Esophagus squamous epithelium (tissue), 5 donors: ENCODE measurements around the gene B3GAT1. TPM values are rescaled to one million over a fixed set of nuclear protein-coding genes. Genes with fewer than 3 reads are reported as not detected.
A peak's percentile ranks its signal among the peaks of the same experiment; 100 is the strongest.

Experiments
- DNase-seq: peaks from one replicate; lab custom pipeline; 2025; lab: John Stamatoyannopoulos, UW
- H3K27ac ChIP-seq, 4 donors: fragments of 200-600 bp; sonication (generic); one replicate each; pipeline ENCODE4 v1.5.1; 2016 to 2019; ENCODE audit warnings: mild to moderate bottlenecking in 1 of 4
- H3K27me3 ChIP-seq, 4 donors: fragments of 200-600 bp; sonication (generic); 1 replicate in 3 of 4; 2 replicates in 1 of 4; pipeline versions ENCODE4 v1.5.1 to v1.6.0; 2017 to 2021; ENCODE audit warnings: antibody characterized with exemption in 1 of 4
- H3K36me3 ChIP-seq, 3 donors: fragments of 200-600 bp; sonication (generic); one replicate each; pipeline ENCODE4 v1.5.1; 2016 to 2019
- H3K4me1 ChIP-seq, 3 donors: fragments of 200-600 bp; sonication (generic); one replicate each; pipeline ENCODE4 v1.5.1; 2017 to 2019
- H3K4me3 ChIP-seq, 4 donors: fragments of 200-600 bp; sonication (generic); 1 replicate in 3 of 4; 2 replicates in 1 of 4; pipeline ENCODE4 v1.5.1; 2016 to 2019; ENCODE audit warnings: mild to moderate bottlenecking in 2 of 4, moderate library complexity in 1 of 4
- H3K9me3 ChIP-seq, 3 donors: fragments of 200-600 bp; sonication (generic); one replicate each; pipeline ENCODE4 v1.5.1; 2016 to 2019
- CTCF ChIP-seq, 6 experiments: fragments of 450-650 bp in 4 of 6; fragments of 200-600 bp in 2 of 6; sonication (generic) in 2 of 6; IDR thresholded peaks; one replicate each; pipeline ENCODE4 v1.5.1; 2016 to 2019; ENCODE audit warnings: antibody characterized with exemption in 6 of 6, mild to moderate bottlenecking in 4 of 6, moderate library complexity in 4 of 6
- POLR2A ChIP-seq, 4 donors: fragments of 450-650 bp; IDR thresholded peaks; one replicate each; pipeline ENCODE4 v1.6.1; 2017; ENCODE audit warnings: antibody characterized with exemption in 4 of 4, mild to moderate bottlenecking in 4 of 4, moderate library complexity in 3 of 4
- WGBS, 2 donors: methylation state at CpG; one replicate each; pipeline ENCODE4 v1.1.5; 2018; 5-methylcytosine and 5-hydroxymethylcytosine counted together
- intact Hi-C: fragments of 100-400 bp; cut with DNase I; formaldehyde crosslinking; loops from one replicate; pipeline ENCODE4 v1.15.0; 2022
- total RNA-seq, 4 donors: library from RNA; depleted of rRNA; stranded (reverse); fragments of >200 nt; gene quantifications; one replicate each; pipeline ENCODE4 v1.1.0, GENCODE V29; 2016
- donor health status: DM: yes; HTN: yes; CAD: no.

Gene B3GAT1
- total RNA-seq, 4 donors from 2014 or later = 0.09 to 0.94 (median 0.38) TPM; not detected in 1

GRCh38 chr11:134333946-134334345 lies 78.1 kb downstream of the B3GAT1 start:
- WGBS, 2 donors = 82 to 95% methylated on average over 2 to 3 of the region's 3 CpGs
- Histone ChIP-seq H3K27ac (no peak overlapping the region), H3K9me3 (no peaks in the 10 kb centered on the region), H3K4me1 (peaks cover 7 to 26% (median 11%) of the 10 kb centered on the region in 3 donors), H3K4me3 (no peak overlapping the region), H3K36me3 (no peaks in the 10 kb centered on the region), H3K27me3 (peaks cover 0 to 29% (median 0%) of the 10 kb centered on the region in 4 donors)
- intact Hi-C loops = no loop called here
- DNase-seq = no peak
- TF ChIP-seq CTCF (IDR thresholded peaks at IDR 0.05) = no peak
- no peak for TF ChIP-seq POLR2A (IDR thresholded peaks at IDR 0.05)

DNA sequence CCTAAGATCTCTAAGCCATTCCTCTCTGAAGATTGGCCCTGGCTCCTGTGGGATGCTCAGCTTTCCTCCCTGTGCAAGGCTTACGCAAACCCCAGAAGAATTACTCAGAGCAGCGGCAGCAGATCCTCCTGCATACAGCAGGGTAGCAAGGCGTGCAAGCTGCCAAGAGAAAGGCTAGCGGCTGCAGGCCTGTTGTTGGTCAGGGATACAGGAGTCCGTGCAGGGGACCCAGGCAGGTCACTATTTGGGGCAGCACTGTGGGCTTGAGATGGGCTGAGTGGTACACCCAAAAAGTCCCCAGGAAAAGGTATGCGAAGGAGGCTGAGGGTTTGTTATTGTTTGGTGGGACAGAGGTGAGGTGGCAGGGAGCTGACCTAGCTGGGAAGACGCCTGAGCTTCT lies 78.7 kb downstream of the B3GAT1 start:
- Histone ChIP-seq H3K27me3 (peaks cover 0 to 29% (median 0%) of the 10 kb centered on the region in 4 donors), H3K4me3 (no peak overlapping the region), H3K4me1 (peaks cover 7 to 26% (median 11%) of the 10 kb centered on the region in 3 donors), H3K36me3 (no peaks in the 10 kb centered on the region), H3K27ac (no peak overlapping the region), H3K9me3 (no peaks in the 10 kb centered on the region)
- WGBS, 2 donors = 75 to 80% methylated on average over 5 to 6 of the region's 7 CpGs
- intact Hi-C loops = no loop called here
- TF ChIP-seq POLR2A (IDR thresholded peaks at IDR 0.05) (no peak), CTCF (IDR thresholded peaks at IDR 0.05) (no peak)
- DNase-seq = no peak

GRCh38 chr11:134332782-134333181 lies 79.3 kb downstream of the B3GAT1 start:
- Histone ChIP-seq H3K27ac (no peak overlapping the region), H3K4me3 (peak overlapping the region in 2 of 4 donors; percentile 62 to 80), H3K36me3 (no peaks in the 10 kb centered on the region), H3K27me3 (peaks cover 0 to 29% (median 0%) of the 10 kb centered on the region in 4 donors), H3K9me3 (no peaks in the 10 kb centered on the region), H3K4me1 (peaks cover 7 to 26% (median 11%) of the 10 kb centered on the region in 3 donors)
- intact Hi-C loops = no loop called here
- 74 to 81% methylated on average over 6 to 7 of the region's 7 CpGs for WGBS, 2 donors
- TF ChIP-seq POLR2A (IDR thresholded peaks at IDR 0.05) = no peak
- TF ChIP-seq CTCF (IDR thresholded peaks at IDR 0.05) = no peak
- no peak for DNase-seq

DNA sequence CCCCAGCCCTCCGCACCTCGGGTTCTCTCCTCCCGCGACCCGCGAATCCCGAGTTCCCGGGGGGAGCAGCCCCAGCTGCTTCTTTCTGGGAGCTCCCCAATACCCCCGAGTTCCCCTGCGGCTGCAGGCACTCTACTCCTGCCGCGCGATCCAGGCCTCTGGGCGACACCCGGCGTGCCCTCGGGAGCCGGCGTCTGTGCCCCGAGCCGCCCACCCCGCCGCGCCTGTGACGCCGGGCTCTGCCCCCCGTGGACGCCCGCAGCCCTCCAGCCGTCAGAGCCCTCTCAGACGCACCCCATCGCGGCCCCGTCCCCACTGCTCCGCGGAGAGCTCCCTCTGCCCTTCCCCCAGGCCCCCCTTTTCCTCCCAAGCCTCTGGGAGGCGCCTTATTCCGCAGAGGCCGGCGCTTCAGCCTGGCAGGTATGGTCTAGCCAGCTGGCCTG lies 79.8 kb downstream of the B3GAT1 start:
- peaks cover 0 to 34% (median 0%) of the 10 kb centered on the region in 4 donors for H3K27me3 ChIP-seq
- H3K9me3 ChIP-seq = no peaks in the 10 kb centered on the region
- peak overlapping the region; percentile 39 to 80 (median 59) for H3K4me3 ChIP-seq
- no peaks in the 10 kb centered on the region for H3K36me3 ChIP-seq
- peaks cover 7 to 26% (median 11%) of the 10 kb centered on the region in 3 donors for H3K4me1 ChIP-seq
- no CpG with 5 or more reads among the region's 40 CpGs for WGBS, 2 donors
- H3K27ac ChIP-seq = peak overlapping the region in 2 of 4 donors; percentile 5 to 18
- TF ChIP-seq POLR2A (IDR thresholded peaks at IDR 0.05) = no peak
- intact Hi-C loops = no loop called here
- DNase-seq = no peak

DNA sequence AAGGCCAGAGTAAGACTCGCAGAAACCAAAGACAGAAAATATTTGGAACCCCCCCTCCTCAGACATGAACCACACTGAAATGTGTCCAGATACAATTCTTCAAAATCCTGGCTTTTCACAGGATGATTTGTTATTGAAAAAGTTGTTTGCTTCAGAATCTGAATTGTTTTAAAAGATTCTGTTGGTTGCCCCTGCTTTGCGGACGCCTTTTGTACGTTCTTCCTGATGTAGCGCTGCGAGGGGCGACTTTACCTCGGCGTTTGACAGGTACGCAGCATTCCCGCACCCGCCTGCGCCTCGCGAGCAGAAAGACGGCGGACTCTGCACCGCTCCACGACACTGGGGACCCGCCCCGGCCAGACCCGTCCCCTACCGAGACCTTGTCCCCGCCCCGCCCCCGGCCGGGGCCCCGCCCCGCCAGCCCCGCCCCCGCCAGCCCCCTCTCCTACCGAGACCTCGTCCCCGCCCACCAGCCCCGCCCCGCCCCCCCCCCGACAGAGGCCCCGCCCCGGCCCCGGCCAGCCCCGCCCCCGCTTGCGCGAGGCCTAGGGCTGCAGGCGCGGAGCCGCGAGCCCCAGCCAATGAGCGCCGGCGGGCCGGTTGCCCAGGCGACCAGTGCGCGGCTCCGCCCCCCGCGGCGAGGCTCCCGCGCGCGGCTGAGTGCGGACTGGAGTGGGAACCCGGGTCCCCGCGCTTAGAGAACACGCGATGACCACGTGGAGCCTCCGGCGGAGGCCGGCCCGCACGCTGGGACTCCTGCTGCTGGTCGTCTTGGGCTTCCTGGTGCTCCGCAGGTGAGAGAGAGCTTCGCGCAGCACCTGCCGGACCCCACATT lies 80.5 kb downstream of the B3GAT1 start, which contains the start of gene GLB1L2:
Gene GLB1L2, plus strand, starts transcription at position 635 of the 835 bp plus-strand sequence. Its CDS starts 74 bp downstream, at position 709.
- Histone ChIP-seq H3K27ac (peak within 1 kb of the TSS in 3 of 4 donors; percentile 52 to 66 (median 57)), H3K4me1 (peaks cover 7 to 26% (median 11%) of the 10 kb centered on the region in 3 donors)

More for the DNA sequence above, 80.5 kb downstream of the B3GAT1 start, which contains the start of gene GLB1L2:
- intact Hi-C loops = no loop called here
- H3K4me3 ChIP-seq = peak within 1 kb of the TSS; percentile 39 to 80 (median 59)
- no peaks in the 10 kb centered on the region for H3K36me3 ChIP-seq
- H3K9me3 ChIP-seq = no peaks in the 10 kb centered on the region
- H3K27me3 ChIP-seq = peaks cover 0 to 40% (median 0%) of the 10 kb centered on the region in 4 donors
- DNase-seq = no peak
- TF ChIP-seq POLR2A (IDR thresholded peaks at IDR 0.05) (peak in 2 of 4 donors; percentile 34 to 35), CTCF (IDR thresholded peaks at IDR 0.05) (no peak)
- 1 to 4% methylated on average over 10 to 11 of the region's 80 CpGs for WGBS, 2 donors
